Measurements from ENCODE around the gene COMMD1. TPM values are rescaled to one million over a fixed set of nuclear protein-coding genes. Genes with fewer than 3 reads are reported as not detected.
"Not testable (repeated sequence)": the region's sequence is repeated elsewhere in the genome, so short reads cannot be mapped to it uniquely, and the experiment has no call there.

Gene COMMD1
- polyA plus RNA-seq, 3 donors = 72.8 to 78.9 (median 77.9) TPM

- DNase-seq (ENCODE audit: extremely low read depth in 1 of 11, low read depth in 9 of 11, low spot score in 4 of 11) = no peak
Measured at GRCh38 chr2:62144689-62145477, 239.4 kb downstream of the COMMD1 start.

DNA sequence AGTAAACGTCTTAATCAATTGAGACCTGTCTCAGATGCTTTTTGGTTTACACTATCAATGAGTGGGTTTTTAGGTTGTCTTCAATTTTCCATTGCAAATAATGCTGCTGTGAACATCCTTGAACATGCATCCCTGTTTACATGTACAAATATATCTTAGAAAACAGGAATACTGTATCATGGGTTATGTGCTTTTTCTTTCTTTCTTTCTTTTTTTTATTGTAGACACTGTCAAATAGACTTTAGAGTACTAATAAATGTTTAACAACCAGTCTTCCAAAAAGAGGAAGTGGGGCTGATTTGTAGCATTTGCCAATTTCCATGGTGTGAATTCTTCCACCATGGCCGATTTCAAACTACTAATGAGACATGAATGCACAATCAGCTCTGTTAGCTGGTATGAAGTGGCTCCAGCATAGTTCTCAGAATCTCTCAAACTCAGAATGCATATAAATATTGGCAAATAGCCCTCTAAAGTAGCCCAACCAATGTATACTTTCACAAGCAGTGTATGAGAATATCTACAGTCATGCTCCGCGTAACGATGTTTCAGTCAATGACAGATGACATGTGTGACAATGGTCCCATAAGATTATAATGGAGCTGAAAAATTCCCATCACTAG lies 240.1 kb downstream of the COMMD1 start:
- DNase-seq (ENCODE audit: extremely low read depth in 1 of 11, low read depth in 9 of 11, low spot score in 4 of 11) = no peak

- DNase-seq (ENCODE audit: extremely low read depth in 1 of 11, low read depth in 9 of 11, low spot score in 4 of 11) = not testable (repeated sequence)
Measured at GRCh38 chr2:62146790-62147189, 241.3 kb downstream of the COMMD1 start.

- DNase-seq (ENCODE audit: extremely low read depth in 1 of 11, low read depth in 9 of 11, low spot score in 4 of 11) = no peak
Measured at GRCh38 chr2:62147610-62148301, 242.3 kb downstream of the COMMD1 start.

GRCh38 chr2:62149708-62150107 lies 244.2 kb downstream of the COMMD1 start:
- DNase-seq (ENCODE audit: extremely low read depth in 1 of 11, low read depth in 9 of 11, low spot score in 4 of 11) = no peak

- no peak for DNase-seq (ENCODE audit: extremely low read depth in 1 of 11, low read depth in 9 of 11, low spot score in 4 of 11)
Measured at GRCh38 chr2:62150597-62151305, 245.3 kb downstream of the COMMD1 start.

DNA sequence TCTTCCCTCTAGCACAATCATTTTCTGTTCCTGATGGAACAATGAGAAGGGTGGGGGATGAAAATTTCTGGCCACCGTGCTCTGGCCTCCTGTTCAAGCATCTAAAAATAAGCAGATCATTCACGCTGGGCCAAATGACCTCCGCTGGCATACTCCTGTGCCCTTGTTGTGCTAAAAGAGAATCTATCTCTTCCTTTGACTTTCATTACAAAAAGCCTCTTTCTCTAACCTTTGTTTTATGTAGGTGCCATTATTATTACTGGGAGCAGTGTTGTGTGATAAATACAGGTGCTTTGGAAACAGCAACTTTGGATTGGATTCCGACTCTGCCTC lies 245.8 kb downstream of the COMMD1 start:
- DNase-seq (ENCODE audit: extremely low read depth in 1 of 11, low read depth in 9 of 11, low spot score in 4 of 11) = no peak

GRCh38 chr2:62152000-62152399 lies 246.5 kb downstream of the COMMD1 start:
- no peak for DNase-seq (ENCODE audit: extremely low read depth in 1 of 11, low read depth in 9 of 11, low spot score in 4 of 11)

- DNase-seq (ENCODE audit: extremely low read depth in 1 of 11, low read depth in 9 of 11, low spot score in 4 of 11) = no peak
Measured at GRCh38 chr2:62156861-62157496, 251.5 kb downstream of the COMMD1 start.

GRCh38 chr2:62158444-62159121 lies 253.1 kb downstream of the COMMD1 start:
- DNase-seq (ENCODE audit: extremely low read depth in 1 of 11, low read depth in 9 of 11, low spot score in 4 of 11) = no peak

DNA sequence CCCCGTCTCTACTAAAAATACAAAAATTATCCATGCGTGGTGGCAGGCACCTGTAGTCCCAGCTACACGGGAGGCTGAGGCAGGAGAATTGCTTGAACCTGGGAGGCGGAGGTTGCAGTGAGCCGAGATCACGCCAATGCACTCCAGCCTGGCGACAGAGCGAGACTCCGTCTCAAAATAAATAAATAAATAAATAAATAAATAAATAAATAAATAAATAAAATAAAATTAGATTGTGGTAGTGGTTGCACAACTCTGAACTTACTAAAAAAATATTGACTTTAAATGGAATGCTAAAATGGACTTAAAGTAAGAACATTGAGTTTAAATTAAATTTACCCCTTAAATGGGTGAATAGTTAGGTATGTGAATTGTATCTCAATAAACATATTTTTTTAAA lies 255.2 kb downstream of the COMMD1 start:
- DNase-seq (ENCODE audit: extremely low read depth in 1 of 11, low read depth in 9 of 11, low spot score in 4 of 11) = not testable (repeated sequence)

DNA sequence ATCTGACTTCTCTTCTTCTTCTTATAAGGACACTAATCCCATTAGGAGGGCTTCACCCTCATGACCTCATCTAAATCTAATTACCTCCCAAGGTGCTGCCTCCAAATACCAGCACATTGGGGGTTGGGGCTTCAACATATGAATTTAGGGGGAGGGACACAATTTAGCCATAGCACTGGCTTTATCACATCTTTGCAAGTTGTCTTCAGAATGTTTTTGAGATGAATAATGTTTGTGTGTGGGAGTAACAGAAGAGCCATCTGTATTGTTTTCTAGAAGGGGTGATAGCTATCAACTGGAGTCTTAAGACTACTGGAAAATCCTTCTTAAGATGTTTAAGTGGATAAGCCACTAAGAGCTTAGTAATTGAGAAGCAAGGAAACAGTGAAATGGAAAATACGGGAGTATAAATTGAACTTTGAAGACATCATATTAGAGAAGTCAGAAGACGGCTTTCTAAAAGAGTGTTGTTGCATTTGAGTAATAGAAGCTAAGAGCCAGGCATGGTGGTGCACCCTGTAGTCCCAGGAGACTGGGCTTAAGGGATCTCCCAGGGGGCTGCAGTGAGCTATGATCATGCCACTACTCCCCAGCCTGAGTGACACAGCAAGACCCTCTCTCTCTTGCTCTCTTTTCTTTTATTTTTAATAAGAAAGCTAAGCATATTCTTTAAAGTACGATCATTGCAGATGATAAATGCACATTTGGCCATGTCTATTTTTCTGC lies 257.8 kb downstream of the COMMD1 start:
- no peak for DNase-seq (ENCODE audit: extremely low read depth in 1 of 11, low read depth in 9 of 11, low spot score in 4 of 11)

DNA sequence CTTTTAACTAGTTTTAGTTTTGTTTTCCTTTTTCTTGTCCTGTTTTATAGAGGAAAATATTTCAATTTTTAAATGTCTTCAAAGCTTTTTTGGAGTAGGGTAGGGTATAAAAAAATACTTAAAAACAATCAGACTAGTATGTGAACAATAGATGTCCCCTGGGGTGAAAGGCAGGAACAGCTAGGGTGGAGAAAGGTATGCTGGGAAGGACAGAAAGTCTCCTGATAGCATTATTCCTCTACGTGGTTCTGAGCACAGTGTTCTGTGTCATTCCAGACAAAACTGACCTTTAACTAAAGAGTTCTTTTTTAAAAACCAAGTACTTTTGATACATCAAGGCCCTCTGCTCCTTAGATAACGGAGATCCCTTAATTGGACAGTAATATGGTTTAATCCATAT lies 258.4 kb downstream of the COMMD1 start:
- no peak for DNase-seq (ENCODE audit: extremely low read depth in 1 of 11, low read depth in 9 of 11, low spot score in 4 of 11)

GRCh38 chr2:62175728-62176127 lies 270.3 kb downstream of the COMMD1 start:
- DNase-seq (ENCODE audit: extremely low read depth in 1 of 11, low read depth in 9 of 11, low spot score in 4 of 11) = no peak

- no peak for DNase-seq (ENCODE audit: extremely low read depth in 1 of 11, low read depth in 9 of 11, low spot score in 4 of 11)
Measured at GRCh38 chr2:62176801-62177200, 271.3 kb downstream of the COMMD1 start.

GRCh38 chr2:62177392-62178049 lies 272.0 kb downstream of the COMMD1 start:
- no peak for DNase-seq (ENCODE audit: extremely low read depth in 1 of 11, low read depth in 9 of 11, low spot score in 4 of 11)

- no peak for DNase-seq (ENCODE audit: extremely low read depth in 1 of 11, low read depth in 9 of 11, low spot score in 4 of 11)
Measured at GRCh38 chr2:62178741-62179271, 273.3 kb downstream of the COMMD1 start.

Measured in renal cortex interstitium (tissue), 11 donors.